ENCODE results near the gene ERICH3. TPM values are rescaled to one million over a fixed set of nuclear protein-coding genes. Genes with fewer than 3 reads are reported as not detected.
A peak's percentile ranks its signal among the peaks of the same experiment; 100 is the strongest.

The ERICH3 gene, protein sequence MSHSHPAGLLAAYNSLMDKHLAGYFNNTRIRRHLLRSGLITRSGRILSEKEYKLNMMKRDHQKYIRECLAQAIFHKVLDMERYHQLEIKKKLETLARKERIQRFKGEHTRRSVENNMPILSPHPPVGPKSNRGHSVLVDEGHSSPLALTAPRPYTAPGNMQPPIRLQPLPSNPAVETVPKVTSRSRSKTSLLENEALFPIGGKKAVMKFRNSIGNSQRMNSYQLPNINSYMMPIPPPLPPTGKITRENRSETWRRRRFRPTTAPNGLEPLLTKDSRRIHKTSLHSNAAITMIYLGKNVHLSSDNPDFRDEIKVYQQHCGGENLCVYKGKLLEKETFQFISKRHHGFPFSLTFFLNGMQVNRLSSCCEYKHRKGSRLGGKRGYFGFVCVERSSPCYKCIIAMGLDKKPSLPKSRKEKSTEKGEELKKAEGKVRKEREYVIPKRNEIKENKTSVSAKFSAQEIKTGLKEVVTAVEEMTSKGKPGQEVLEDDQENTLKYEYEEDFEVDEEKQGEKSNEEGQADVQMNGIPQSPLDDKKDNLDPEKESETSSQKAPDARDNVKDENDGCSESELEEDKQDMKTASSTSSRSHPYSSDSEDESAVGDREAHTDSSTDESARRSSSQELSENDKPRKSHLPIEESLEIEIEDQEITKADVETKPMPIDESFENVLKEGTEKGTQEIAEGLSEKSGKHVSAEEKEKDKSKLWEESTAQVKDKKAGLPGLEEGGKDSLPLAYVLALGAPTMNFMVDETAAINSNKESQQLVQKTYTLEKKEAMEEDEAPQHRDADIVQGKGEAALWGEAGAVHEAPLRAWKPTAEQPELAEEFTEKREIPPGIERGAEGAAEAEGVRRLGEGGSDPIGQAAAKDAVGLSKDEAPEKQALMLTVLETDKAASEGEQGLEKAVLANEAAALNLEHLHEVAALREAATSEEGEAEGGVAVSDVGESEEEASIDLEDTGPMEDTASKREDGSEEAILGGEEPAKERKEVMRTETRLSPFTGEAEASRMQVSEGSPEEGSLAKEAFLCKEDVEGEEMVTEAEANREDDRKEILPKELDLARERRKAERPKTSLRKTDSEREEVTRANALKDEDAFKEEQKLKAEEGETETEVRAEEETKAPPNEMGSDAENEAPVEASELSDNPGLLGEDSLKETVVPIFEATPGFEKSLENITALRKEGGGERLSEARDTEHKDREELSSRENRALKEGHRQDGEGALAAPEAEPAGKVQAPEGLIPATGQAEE (N-terminal part only)
- total RNA-seq: 1 to 10 TPM in 1 of 2 donors, under 1 TPM in 1; 0.06 to 3.5 TPM
- polyA plus RNA-seq (ENCODE audit: insufficient read length in 6 of 6): 1 to 10 TPM in 5 of 6 donors, under 1 TPM in 1; 0.98 to 6.8 (median 4.2) TPM
- long read RNA-seq, donor 1: 0 reads
- long read RNA-seq, donor 2: 0 reads
- long read RNA-seq, donor 3: 0 reads
- long read RNA-seq, donor 4: 0 reads
- long read RNA-seq, donor 5: 0 reads
- long read RNA-seq, donor 6: 0 reads
- long read RNA-seq, donor 7: 0 reads
- long read RNA-seq, donor 8: 0 reads
- long read RNA-seq, donor 9: 0 reads
- long read RNA-seq, donor 10, partial matches to known transcripts: 2 of 2 reads
- long read RNA-seq, donor 10, other reads (novel, unspliced or antisense): 0 of 2 reads
- long read RNA-seq, donor 11, partial matches to known transcripts: 5 of 5 reads
- long read RNA-seq, donor 11, other reads (novel, unspliced or antisense): 0 of 5 reads
- long read RNA-seq, donor 12: 0 reads

DNA sequence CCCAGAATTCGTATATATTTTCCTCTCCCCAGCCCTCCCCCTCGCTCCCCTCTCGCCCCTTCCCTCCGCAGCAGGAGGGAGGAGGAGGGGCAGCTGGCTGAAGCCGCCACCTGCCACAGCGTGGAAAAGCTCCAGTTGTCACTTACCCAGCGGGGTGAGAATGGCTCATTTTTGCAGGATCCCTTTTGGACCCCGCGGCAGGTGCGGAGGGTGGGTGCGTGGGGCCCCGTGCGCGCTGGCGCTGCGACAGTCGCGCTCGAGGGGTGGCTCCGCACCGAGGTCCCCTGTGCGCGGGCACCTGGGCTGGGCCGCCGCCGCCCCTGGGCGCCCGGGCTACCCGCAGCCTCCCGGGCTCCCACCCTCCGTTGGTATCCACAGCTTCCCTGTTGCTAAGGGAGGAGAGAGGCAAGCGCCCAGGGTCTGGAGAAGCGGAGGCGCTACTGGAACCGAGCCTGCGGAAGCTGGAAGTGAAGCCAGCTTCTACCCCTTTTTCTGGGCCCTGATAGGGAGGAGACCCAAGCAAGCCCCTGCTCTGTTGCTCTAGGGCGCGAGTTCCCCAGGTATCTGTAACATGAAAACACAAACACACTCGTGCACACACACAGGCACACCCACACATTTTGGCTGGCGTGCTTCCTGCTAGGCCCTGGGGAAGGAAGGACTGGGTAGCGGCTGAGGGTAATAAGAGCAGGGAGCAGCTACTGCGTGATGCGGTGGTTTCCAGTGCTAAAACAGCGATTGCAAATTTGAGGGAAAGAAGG lies at the start of gene ERICH3:
TSS of gene ERICH3 (minus strand) at position 442 of the 761 bp plus-strand sequence. CDS start at position 169, 273 bp downstream.
- H3K27ac ChIP-seq: no peak within 1 kb of the TSS
- TF ChIP-seq, protein P1, sequence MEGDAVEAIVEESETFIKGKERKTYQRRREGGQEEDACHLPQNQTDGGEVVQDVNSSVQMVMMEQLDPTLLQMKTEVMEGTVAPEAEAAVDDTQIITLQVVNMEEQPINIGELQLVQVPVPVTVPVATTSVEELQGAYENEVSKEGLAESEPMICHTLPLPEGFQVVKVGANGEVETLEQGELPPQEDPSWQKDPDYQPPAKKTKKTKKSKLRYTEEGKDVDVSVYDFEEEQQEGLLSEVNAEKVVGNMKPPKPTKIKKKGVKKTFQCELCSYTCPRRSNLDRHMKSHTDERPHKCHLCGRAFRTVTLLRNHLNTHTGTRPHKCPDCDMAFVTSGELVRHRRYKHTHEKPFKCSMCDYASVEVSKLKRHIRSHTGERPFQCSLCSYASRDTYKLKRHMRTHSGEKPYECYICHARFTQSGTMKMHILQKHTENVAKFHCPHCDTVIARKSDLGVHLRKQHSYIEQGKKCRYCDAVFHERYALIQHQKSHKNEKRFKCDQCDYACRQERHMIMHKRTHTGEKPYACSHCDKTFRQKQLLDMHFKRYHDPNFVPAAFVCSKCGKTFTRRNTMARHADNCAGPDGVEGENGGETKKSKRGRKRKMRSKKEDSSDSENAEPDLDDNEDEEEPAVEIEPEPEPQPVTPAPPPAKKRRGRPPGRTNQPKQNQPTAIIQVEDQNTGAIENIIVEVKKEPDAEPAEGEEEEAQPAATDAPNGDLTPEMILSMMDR (IDR thresholded peaks at IDR 0.05): no peak
- H3K4me3 ChIP-seq: no peak within 1 kb of the TSS
- peak in 1 of 4 donors; percentile 44 for DNase-seq
- ATAC-seq: peak; percentile 61
- intact Hi-C loops (cut with DNase I): no loop called here
- peaks cover 0 to 10% of the 10 kb centered on the region in 2 donors for H3K9me3 ChIP-seq
- H3K4me1 ChIP-seq: peaks cover 6% of the 10 kb centered on the region in 2 donors
- H3K36me3 ChIP-seq: no peaks in the 10 kb centered on the region
- H3K27me3 ChIP-seq: peaks cover 0 to 32% of the 10 kb centered on the region in 2 donors

- TF ChIP-seq, protein P1 (IDR thresholded peaks at IDR 0.05): no peak
- H3K27me3 ChIP-seq: no peaks in the 10 kb centered on the region
- peaks cover 0 to 60% of the 10 kb centered on the region in 2 donors for H3K36me3 ChIP-seq
Observed at GRCh38 chr1:74717626-74718025, 44.0 kb upstream of the ERICH3 start.

GRCh38 chr1:74716822-74717221 lies 43.2 kb upstream of the ERICH3 start:
- intact Hi-C loops (cut with DNase I): no loop called here
- Histone ChIP-seq H3K27me3 (no peaks in the 10 kb centered on the region), H3K36me3 (peaks cover 0 to 52% of the 10 kb centered on the region in 2 donors), H3K4me1 (no peaks in the 10 kb centered on the region), H3K4me3 (no peak overlapping the region), H3K27ac (no peak overlapping the region), H3K9me3 (no peaks in the 10 kb centered on the region)
- no peak for ATAC-seq
- DNase-seq: no peak
- TF ChIP-seq, protein P1 (IDR thresholded peaks at IDR 0.05): no peak

More at GRCh38 chr1:74717626-74718025, 44.0 kb upstream of the ERICH3 start:
- Histone ChIP-seq H3K27ac (no peak overlapping the region), H3K4me1 (no peaks in the 10 kb centered on the region), H3K4me3 (no peak overlapping the region), H3K9me3 (no peaks in the 10 kb centered on the region)
- no peak for ATAC-seq
- intact Hi-C loops (cut with DNase I): no loop called here
- DNase-seq: no peak

DNA sequence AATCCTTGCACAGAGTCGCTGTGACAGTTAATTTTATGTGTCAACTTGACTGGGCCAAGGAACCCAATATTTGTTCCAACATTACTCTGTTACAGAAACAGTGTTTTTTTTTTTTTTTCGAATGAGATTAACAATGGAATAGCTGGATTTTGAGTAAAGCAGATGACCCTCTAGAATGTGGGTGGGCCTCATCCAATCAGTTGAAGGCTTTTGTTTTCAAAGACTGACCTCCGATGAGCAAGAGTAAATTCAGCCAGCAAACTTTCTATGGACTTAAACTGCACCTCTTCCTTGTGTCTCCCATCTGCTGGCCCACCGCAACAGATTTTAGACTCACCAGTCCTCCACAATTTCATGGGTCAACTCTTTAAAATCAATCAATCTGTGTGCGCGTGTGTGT lies 42.2 kb upstream of the ERICH3 start:
- Histone ChIP-seq H3K27me3 (no peaks in the 10 kb centered on the region), H3K36me3 (peaks cover 0 to 54% of the 10 kb centered on the region in 2 donors), H3K4me3 (no peak overlapping the region), H3K27ac (no peak overlapping the region), H3K4me1 (no peaks in the 10 kb centered on the region), H3K9me3 (no peaks in the 10 kb centered on the region)
- ATAC-seq (no peak), DNase-seq (no peak)
- TF ChIP-seq, protein P1 (IDR thresholded peaks at IDR 0.05): no peak
- intact Hi-C loops (cut with DNase I): no loop called here

Data from left lung (tissue), 14 donors.